GM23248 (cell line): ENCODE measurements around the gene KCNJ9. TPM values are rescaled to one million over a fixed set of nuclear protein-coding genes. Genes with fewer than 3 reads are reported as not detected.

Experiments
- DNase-seq: peaks from one replicate; pipeline ENCODE4 v3.0.0-alpha.2; 2015
- H2AFZ ChIP-seq: fragments of 200-600 bp; sonication (generic); 2 replicates; pipeline ENCODE4 v1.6.1; 2016; ENCODE audit warnings: antibody characterized with exemption
- H3F3A ChIP-seq: fragments of 200-600 bp; sonication (generic); 2 replicates; pipeline ENCODE4 v1.6.1; 2016; ENCODE audit warnings: mild to moderate bottlenecking, antibody characterized with exemption, mixed run types; ENCODE audit not compliant: insufficient read depth
- H3K27ac ChIP-seq: fragments of 200-600 bp; sonication (generic); 2 replicates; pipeline ENCODE4 v1.5.1; 2016; ENCODE audit warnings: mild to moderate bottlenecking
- H3K27me3 ChIP-seq: fragments of 200-600 bp; sonication (generic); replicated peaks from 2 replicates; pipeline ENCODE4 v1.6.1; 2016; ENCODE audit warnings: mild to moderate bottlenecking; ENCODE audit not compliant: insufficient read depth
- H3K36me3 ChIP-seq: fragments of 200-600 bp; sonication (generic); 2 replicates; pipeline ENCODE4 v1.6.1; 2016; ENCODE audit warnings: low read depth, mild to moderate bottlenecking
- H3K4me1 ChIP-seq: fragments of 200-600 bp; sonication (generic); 2 replicates; pipeline ENCODE4 v1.6.1; 2016; ENCODE audit warnings: mild to moderate bottlenecking; ENCODE audit not compliant: insufficient read depth
- H3K4me2 ChIP-seq: fragments of 200-600 bp; sonication (generic); one replicate; pipeline ENCODE4 v1.6.1; 2016; ENCODE audit warnings: mild to moderate bottlenecking; ENCODE audit not compliant: unreplicated experiment
- H3K4me3 ChIP-seq: fragments of 200-600 bp; sonication (generic); 2 replicates; pipeline ENCODE4 v1.5.1; 2016; ENCODE audit warnings: mild to moderate bottlenecking
- H3K79me2 ChIP-seq: fragments of 200-600 bp; sonication (generic); 2 replicates; pipeline ENCODE4 v1.6.1; 2016; ENCODE audit warnings: mild to moderate bottlenecking; ENCODE audit not compliant: insufficient read depth
- H3K9ac ChIP-seq: fragments of 200-600 bp; sonication (generic); 2 replicates; pipeline ENCODE4 v1.6.1; 2016; ENCODE audit warnings: mild to moderate bottlenecking
- H3K9me2 ChIP-seq: fragments of 200-600 bp; sonication (generic); 2 replicates; pipeline ENCODE4 v1.6.1; 2016; ENCODE audit warnings: mixed run types, mild to moderate bottlenecking, moderate library complexity; ENCODE audit not compliant: insufficient read depth
- H3K9me3 ChIP-seq: fragments of 200-600 bp; sonication (generic); one replicate; pipeline ENCODE4 v1.6.1; 2017; ENCODE audit warnings: low read depth
- H4K20me1 ChIP-seq: fragments of 200-600 bp; sonication (generic); 2 replicates; pipeline ENCODE4 v1.6.0; 2016; ENCODE audit not compliant: insufficient read depth
- EZH2 ChIP-seq: fragments of 200-600 bp; sonication (generic); IDR thresholded peaks from 2 replicates; pipeline ENCODE4 v1.6.1; 2018; ENCODE audit warnings: antibody characterized with exemption, mild to moderate bottlenecking; ENCODE audit not compliant: insufficient read depth, poor library complexity, severe bottlenecking
- EZH2phosphoT487 ChIP-seq: fragments of 200-600 bp; sonication (generic); IDR thresholded peaks from 2 replicates; pipeline ENCODE4 v1.6.1; 2018; ENCODE audit warnings: antibody characterized with exemption, moderate library complexity, mild to moderate bottlenecking, low read depth; ENCODE audit not compliant: insufficient read depth
- WGBS, 2 experiments: methylation state at CpG; one replicate each; pipeline ENCODE4 v1.1.6; 2015 to 2017; ENCODE audit warnings: low lambda C conversion rate in 2 of 2, low coverage in 1 of 2; ENCODE audit errors: missing lambda C conversion rate in 2 of 2; 5-methylcytosine and 5-hydroxymethylcytosine counted together
- in situ Hi-C: fragments of 300-500 bp; cut with MboI; formaldehyde crosslinking; loops from 2 replicates; pipeline ENCODE4 v1.15.0; 2020
- polyA plus RNA-seq: library from polyadenylated mRNA; unstranded; fragments of >200 nt; fragmentation: Nextera tagmentation; extraction: Ambion mirVana; gene quantifications from 2 replicates; pipeline ENCODE4 v1.2.1, GENCODE V29; 2016
- total RNA-seq: library from RNA; depleted of rRNA; stranded (reverse); fragments of >200 nt; shearing (Covaris generic); gene quantifications from 2 replicates; pipeline ENCODE4 v1.2.3, GENCODE V29; 2014; rRNA removed

KCNJ9 gene
- total RNA-seq (0.13 TPM in 1 of 2 replicates, not detected in the other), polyA plus RNA-seq (not detected in 2 replicates)

DNA sequence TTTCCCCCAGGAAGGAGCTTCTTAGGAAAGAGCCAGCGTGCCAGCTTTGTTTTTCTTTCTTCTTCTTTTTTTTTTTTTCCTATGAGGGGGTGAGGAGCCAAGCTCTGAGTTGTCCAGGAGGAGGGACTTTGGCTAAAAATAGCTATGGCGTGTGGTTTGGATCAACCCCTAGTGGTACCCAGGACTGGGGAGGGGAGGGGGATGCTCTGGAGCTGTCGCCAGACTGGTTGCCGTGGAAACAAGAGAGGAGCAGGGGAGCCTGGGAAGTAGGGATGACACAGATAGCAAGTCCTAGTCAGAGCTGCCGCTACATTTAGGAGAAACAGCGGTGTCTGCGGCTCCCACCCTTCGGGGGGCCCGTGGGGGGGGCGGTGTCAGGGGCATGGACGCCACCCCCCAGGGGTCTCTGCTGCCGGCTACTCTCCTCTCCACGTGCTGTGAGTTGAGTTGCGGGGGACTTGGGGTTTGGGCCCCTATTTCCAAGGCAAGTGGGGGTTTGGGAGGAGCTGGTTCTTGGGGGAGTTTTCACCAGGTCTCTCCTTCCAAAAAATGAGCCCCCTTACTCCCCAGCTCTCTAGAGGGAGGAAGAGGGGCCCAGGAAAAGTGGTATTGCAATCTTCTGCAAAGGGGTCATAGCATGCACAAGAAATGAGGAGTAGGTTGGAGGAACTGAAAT is at the start of gene KCNJ9:
KCNJ9 (plus strand) TSS at position 278 of the 676 bp plus-strand sequence. CDS start 2,493 bp downstream, outside the sequence.
- Histone ChIP-seq H3F3A (no peaks in the 10 kb centered on the region), H3K36me3 (no peaks in the 10 kb centered on the region), H2AFZ (no peak within 1 kb of the TSS), H3K27ac (no peak within 1 kb of the TSS), H3K4me2 (no peak within 1 kb of the TSS), H3K9ac (no peak within 1 kb of the TSS), H3K27me3 (peaks cover 51% of the 10 kb centered on the region), H4K20me1 (no peaks in the 10 kb centered on the region), H3K9me2 (no peaks in the 10 kb centered on the region), H3K79me2 (no peaks in the 10 kb centered on the region), H3K4me3 (no peak within 1 kb of the TSS), H3K4me1 (no peaks in the 10 kb centered on the region), H3K9me3 (no peaks in the 10 kb centered on the region)
- in situ Hi-C loops, result no loop called here
- 24 to 25% methylated on average over 14 of the region's 14 CpGs for WGBS, 2 experiments
- no peak for TF ChIP-seq EZH2phosphoT487
- no peak for TF ChIP-seq EZH2
- peak; percentile 48 for DNase-seq

DNA sequence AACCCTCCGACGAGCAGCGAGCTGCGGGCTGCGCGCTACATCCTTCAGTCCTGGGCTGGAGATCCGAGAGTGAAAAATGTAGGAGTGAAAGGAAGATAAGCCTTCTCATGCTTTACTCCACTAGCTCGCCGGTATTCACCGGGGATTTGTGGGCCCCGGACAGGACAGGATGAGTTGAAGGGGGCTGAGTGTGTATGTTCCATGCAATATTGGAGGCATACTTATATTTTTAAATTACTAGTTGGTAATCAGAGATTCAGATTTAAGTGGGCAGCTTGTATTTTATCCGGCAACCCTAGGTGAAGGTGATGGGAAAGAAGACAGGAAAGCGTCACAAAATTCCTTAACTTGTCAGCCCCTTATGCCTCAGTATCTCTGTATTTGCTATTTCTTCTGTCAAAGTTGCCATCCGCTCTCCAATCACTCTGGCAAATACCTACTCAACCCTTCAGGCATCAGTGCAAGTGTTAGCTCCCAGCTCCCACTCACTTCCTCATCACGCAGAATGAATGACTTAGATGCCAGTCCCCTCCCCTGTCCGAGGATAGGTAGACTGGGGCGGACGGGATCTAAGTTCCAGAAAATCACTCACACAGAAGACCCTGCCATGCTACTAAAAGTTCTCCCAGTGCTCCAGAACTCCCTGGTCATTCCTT is 49.0 kb upstream of the KCNJ9 start:
- Histone ChIP-seq H3K4me3 (peak overlapping the region; percentile 99), H3K27me3 (no peaks in the 10 kb centered on the region), H3K36me3 (no peaks in the 10 kb centered on the region), H4K20me1 (no peaks in the 10 kb centered on the region), H3K79me2 (peaks cover 24% of the 10 kb centered on the region), H3K9me2 (no peaks in the 10 kb centered on the region), H3K4me1 (peaks cover 4% of the 10 kb centered on the region; the same call in 1 of the 2 replicates), H2AFZ (peak overlapping the region; percentile 99), H3K9me3 (no peaks in the 10 kb centered on the region), H3K4me2 (peak overlapping the region; percentile 95), H3K27ac (no peak overlapping the region), H3F3A (no peaks in the 10 kb centered on the region), H3K9ac (peak overlapping the region; percentile 80)
- in situ Hi-C loops, result no loop called here
- peak; percentile 38 for DNase-seq
- TF ChIP-seq EZH2phosphoT487, result no peak
- no peak for TF ChIP-seq EZH2
- WGBS, 2 experiments, result 1 to 3% methylated on average over 18 of the region's 18 CpGs

DNA sequence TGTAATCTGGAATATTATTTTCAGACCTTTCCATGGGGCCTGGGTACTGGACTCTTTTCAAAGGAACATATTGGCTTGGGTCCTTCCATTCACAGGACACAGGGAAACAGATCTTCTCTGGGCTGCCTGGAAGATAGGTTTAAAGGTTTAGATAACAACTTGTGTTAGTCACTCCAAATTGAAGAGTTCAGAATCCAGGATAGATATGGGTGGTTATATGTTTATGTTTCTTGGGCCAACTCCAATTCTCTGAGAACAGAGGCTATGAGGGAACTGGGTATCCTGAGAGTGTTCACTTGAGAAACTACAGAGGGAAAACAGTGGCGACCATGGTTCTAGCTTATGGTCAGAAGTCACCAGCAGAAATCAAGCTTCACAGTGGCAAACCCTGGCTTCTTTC is 40.9 kb upstream of the KCNJ9 start:
- Histone ChIP-seq H3K4me3 (no peak overlapping the region), H3K4me1 (no peaks in the 10 kb centered on the region), H2AFZ (no peak overlapping the region), H3K4me2 (no peak overlapping the region), H3K9ac (no peak overlapping the region), H3K9me2 (no peaks in the 10 kb centered on the region), H3F3A (no peaks in the 10 kb centered on the region), H3K27ac (no peak overlapping the region), H3K9me3 (no peaks in the 10 kb centered on the region), H3K27me3 (peaks cover 4% of the 10 kb centered on the region; the same call in 1 of the 2 replicates), H4K20me1 (no peaks in the 10 kb centered on the region), H3K79me2 (no peaks in the 10 kb centered on the region), H3K36me3 (no peaks in the 10 kb centered on the region)
- in situ Hi-C loops, result no loop called here
- DNase-seq, result no peak
- TF ChIP-seq EZH2phosphoT487 (no peak), EZH2 (no peak)
- 29 to 71% methylated on average over 1 of the region's 1 CpG for WGBS, 2 experiments

GRCh38 chr1:160043543-160043942 is 37.8 kb upstream of the KCNJ9 start:
- DNase-seq, result no peak
- TF ChIP-seq EZH2phosphoT487, result no peak
- TF ChIP-seq EZH2, result no peak
- Histone ChIP-seq H4K20me1 (no peaks in the 10 kb centered on the region), H2AFZ (no peak overlapping the region), H3K9ac (no peak overlapping the region), H3K36me3 (no peaks in the 10 kb centered on the region), H3K4me3 (no peak overlapping the region), H3K9me3 (no peaks in the 10 kb centered on the region), H3K9me2 (no peaks in the 10 kb centered on the region), H3K4me2 (no peak overlapping the region), H3K27me3 (peaks cover 4% of the 10 kb centered on the region), H3K79me2 (no peaks in the 10 kb centered on the region), H3K27ac (no peak overlapping the region), H3F3A (peaks cover 3% of the 10 kb centered on the region), H3K4me1 (peaks cover 9% of the 10 kb centered on the region)
- in situ Hi-C loops, result no loop called here
